Measurements from ENCODE around the gene MYBBP1A.

MYBBP1A gene

GRCh38 chr17:4502466-4503154 is 52.6 kb downstream of the MYBBP1A start:
- no peak for DNase-seq (ENCODE audit: low spot score)

GRCh38 chr17:4501295-4501949 is 53.8 kb downstream of the MYBBP1A start:
- no peak for DNase-seq (ENCODE audit: low spot score)

- DNase-seq (ENCODE audit: low spot score), result no peak
These were observed 55.0 kb downstream of the MYBBP1A start for GRCh38 chr17:4500191-4500571.

- DNase-seq (ENCODE audit: low spot score), result peak; percentile 67
These were observed 55.6 kb downstream of the MYBBP1A start for GRCh38 chr17:4499431-4500190.

GRCh38 chr17:4498461-4499397 is 56.5 kb downstream of the MYBBP1A start, which contains the start of gene SPNS2:
Gene SPNS2 (plus strand): TSS chr17:4498881. CDS start chr17:4499048, 167 bp downstream.
- DNase-seq (ENCODE audit: low spot score), result peak; percentile 86

- no peak for DNase-seq (ENCODE audit: low spot score)
These were observed 57.9 kb downstream of the MYBBP1A start for GRCh38 chr17:4497101-4497824.

GRCh38 chr17:4492721-4493561 is 62.2 kb downstream of the MYBBP1A start:
- DNase-seq (ENCODE audit: low spot score), result no peak

GRCh38 chr17:4490637-4491061 is 64.5 kb downstream of the MYBBP1A start:
- DNase-seq (ENCODE audit: low spot score), result no peak

- no peak for DNase-seq (ENCODE audit: low spot score)
These were observed 65.0 kb downstream of the MYBBP1A start for GRCh38 chr17:4490109-4490591.

- DNase-seq (ENCODE audit: low spot score), result no peak
These were observed 66.1 kb downstream of the MYBBP1A start for GRCh38 chr17:4488989-4489595.
